ENCODE results near the gene PHKG2. TPM values are rescaled to one million over a fixed set of nuclear protein-coding genes. Genes with fewer than 3 reads are reported as not detected.
A peak's percentile ranks its signal among the peaks of the same experiment; 100 is the strongest.

The PHKG2 gene
- polyA plus RNA-seq, 4 donors, result 31.2 to 46.5 (median 35.7) TPM

DNA sequence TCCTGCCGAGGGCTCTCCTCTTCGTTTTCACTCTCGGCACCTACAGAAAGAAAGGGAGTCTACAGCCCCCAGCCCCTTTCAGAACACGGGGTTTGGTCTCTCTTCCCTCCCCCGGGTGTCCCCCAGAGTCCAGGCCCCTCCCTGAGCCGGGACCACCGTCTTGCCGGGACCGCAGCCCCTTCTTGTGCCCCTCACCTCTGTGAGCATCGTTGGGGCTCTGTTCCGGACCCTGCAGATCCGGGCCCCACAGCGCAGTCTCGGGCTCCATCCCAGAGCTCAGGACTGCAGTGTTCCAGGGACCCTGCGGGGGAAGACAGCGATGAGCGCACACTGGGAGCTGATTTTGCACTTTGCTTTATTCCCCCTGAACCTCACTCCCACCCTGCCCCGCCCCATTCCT is 36.0 kb downstream of the PHKG2 start:
- peaks cover 0 to 25% (median 4%) of the 10 kb centered on the region in 3 donors for H3K4me1 ChIP-seq (ENCODE audit: control insufficient read depth in 3 of 3, insufficient read depth in 2 of 3, low read depth in 1 of 3, low read length in 2 of 3)
- no peak for DNase-seq
- H3K9me3 ChIP-seq (ENCODE audit: control insufficient read depth in 2 of 2, insufficient read depth in 1 of 2, low read depth in 1 of 2, low read length in 1 of 2), result no peaks in the 10 kb centered on the region
- no peak overlapping the region for H3K4me3 ChIP-seq (ENCODE audit: low read depth in 1 of 3, low read length in 3 of 3)
- 88 to 92% (median 88%) methylated on average over 17 to 18 of the region's 18 CpGs for WGBS, 3 donors
- peaks cover 5 to 62% (median 8%) of the 10 kb centered on the region in 3 donors for H3K36me3 ChIP-seq (ENCODE audit: control insufficient read depth in 3 of 3, insufficient read depth in 2 of 3, low read depth in 1 of 3, low read length in 3 of 3)
- H3K27me3 ChIP-seq (ENCODE audit: control insufficient read depth in 3 of 3, insufficient read depth in 3 of 3, low read length in 3 of 3), result no peaks in the 10 kb centered on the region
- no peak overlapping the region for H3K27ac ChIP-seq (ENCODE audit: low read depth in 1 of 3, low read length in 2 of 3)
- FAIRE-seq, result no peak

DNA sequence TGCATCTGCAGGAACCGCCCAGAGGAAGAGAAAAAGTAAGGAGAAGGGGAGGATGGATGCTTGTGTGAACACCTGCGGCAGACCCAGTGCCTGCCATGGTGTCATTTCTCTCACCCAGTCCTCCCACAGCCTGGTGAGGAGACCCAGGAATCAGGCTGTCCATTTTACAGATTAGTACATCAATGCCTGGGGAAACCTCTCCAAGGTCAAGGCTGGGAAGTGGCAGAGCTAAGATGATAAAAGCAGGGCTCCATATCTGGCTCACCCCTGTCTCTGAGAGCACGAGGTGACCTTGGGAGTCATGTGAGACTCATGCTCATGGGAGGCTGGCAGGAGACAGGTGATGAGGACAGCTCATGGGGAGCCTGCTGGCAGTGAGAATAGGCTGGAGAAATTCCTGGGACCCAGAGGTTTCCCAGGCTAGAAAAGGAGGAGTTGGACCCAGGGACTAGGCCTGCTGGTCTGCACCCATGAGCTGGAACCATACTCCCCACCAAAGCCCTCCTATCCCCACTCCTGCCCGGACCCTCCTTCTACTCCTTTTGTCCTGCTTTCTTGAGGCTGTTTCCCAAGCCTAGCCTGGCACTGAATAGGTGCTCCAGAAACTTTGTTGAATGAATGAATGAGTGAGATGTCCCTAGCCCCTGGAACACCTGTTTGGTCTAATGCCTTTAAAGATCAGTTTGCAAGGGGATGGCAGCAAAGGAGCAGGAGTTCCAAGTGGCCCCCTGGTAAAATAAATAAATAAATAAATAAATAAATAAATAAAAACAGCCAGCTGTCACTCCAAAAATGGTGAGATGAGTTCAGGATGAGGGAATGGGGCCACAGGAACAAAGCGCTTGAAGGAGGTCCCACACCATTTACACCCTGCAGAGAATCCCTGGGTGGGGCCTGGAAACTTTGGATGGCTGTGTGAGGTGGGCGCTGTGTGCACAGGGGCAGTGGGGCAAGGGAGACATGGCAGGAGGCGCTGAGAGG is 37.2 kb downstream of the PHKG2 start:
- peak overlapping the region in 1 of 3 donors; percentile 52 for H3K27ac ChIP-seq (ENCODE audit: low read depth in 1 of 3, low read length in 2 of 3)
- H3K4me3 ChIP-seq (ENCODE audit: low read depth in 1 of 3, low read length in 3 of 3), result peak overlapping the region in 1 of 3 donors; percentile 88
- DNase-seq, result peak in 1 of 2 donors; percentile 48
- no peaks in the 10 kb centered on the region for H3K27me3 ChIP-seq (ENCODE audit: control insufficient read depth in 3 of 3, insufficient read depth in 3 of 3, low read length in 3 of 3)
- H3K4me1 ChIP-seq (ENCODE audit: control insufficient read depth in 3 of 3, insufficient read depth in 2 of 3, low read depth in 1 of 3, low read length in 2 of 3), result peaks cover 0 to 25% (median 4%) of the 10 kb centered on the region in 3 donors
- 66 to 73% (median 72%) methylated on average over 7 of the region's 7 CpGs for WGBS, 3 donors
- no peak for FAIRE-seq
- H3K9me3 ChIP-seq (ENCODE audit: control insufficient read depth in 2 of 2, insufficient read depth in 1 of 2, low read depth in 1 of 2, low read length in 1 of 2), result no peaks in the 10 kb centered on the region
- peaks cover 5 to 50% (median 8%) of the 10 kb centered on the region in 3 donors for H3K36me3 ChIP-seq (ENCODE audit: control insufficient read depth in 3 of 3, insufficient read depth in 2 of 3, low read depth in 1 of 3, low read length in 3 of 3)

DNA sequence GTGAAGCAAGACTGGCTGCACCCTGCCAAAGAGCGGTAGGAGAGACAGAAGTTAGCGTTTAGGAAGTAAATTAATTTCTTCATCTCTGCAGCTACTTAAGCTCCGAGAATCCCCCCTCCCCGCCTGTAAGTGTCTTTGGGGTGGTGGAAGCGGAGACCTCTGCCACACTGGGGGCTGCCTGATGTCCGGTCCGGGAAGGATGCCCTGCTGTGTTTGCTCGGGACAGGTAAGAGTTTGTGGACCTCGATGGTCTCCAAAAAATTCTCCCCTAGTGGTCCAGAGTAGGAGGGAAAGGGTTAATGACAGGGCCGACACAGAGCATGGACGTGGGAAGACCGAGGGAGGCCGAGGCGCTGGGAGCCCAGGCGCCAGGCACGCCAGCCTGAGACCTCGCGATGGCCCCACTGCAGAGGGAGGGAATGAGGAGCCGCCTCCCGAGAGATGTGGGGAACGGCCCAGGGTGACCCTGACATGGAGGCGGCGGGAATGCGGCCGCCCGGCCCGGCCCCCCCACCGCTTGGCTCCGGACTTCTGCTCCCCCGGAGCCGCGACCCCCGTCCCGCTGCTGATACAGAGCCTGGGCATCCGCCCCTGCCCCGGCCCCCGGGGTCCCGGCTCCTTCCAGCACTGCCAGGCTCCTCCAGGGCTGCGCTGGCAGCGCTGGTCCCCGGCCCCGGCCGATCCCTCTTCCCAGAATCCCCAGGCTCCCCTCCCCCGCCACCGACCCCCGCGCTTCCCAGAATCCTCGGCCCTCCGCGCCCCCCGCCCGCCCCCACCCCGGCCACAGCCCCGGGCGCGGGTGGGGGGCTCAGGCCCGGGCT is 38.1 kb downstream of the PHKG2 start:
- peak; percentile 47 to 68 for DNase-seq
- 5 to 10% (median 9%) methylated on average over 26 to 57 of the region's 57 CpGs for WGBS, 3 donors
- FAIRE-seq, result no peak
- Histone ChIP-seq H3K9me3 (ENCODE audit: control insufficient read depth in 2 of 2, insufficient read depth in 1 of 2, low read depth in 1 of 2, low read length in 1 of 2) (no peaks in the 10 kb centered on the region), H3K27ac (ENCODE audit: low read depth in 1 of 3, low read length in 2 of 3) (peak overlapping the region; percentile 13 to 80 (median 45)), H3K4me1 (ENCODE audit: control insufficient read depth in 3 of 3, insufficient read depth in 2 of 3, low read depth in 1 of 3, low read length in 2 of 3) (peaks cover 0 to 25% (median 4%) of the 10 kb centered on the region in 3 donors), H3K4me3 (ENCODE audit: low read depth in 1 of 3, low read length in 3 of 3) (peak overlapping the region; percentile 75 to 88 (median 75)), H3K27me3 (ENCODE audit: control insufficient read depth in 3 of 3, insufficient read depth in 3 of 3, low read length in 3 of 3) (no peaks in the 10 kb centered on the region), H3K36me3 (ENCODE audit: control insufficient read depth in 3 of 3, insufficient read depth in 2 of 3, low read depth in 1 of 3, low read length in 3 of 3) (peaks cover 5 to 44% (median 8%) of the 10 kb centered on the region in 3 donors)

DNA sequence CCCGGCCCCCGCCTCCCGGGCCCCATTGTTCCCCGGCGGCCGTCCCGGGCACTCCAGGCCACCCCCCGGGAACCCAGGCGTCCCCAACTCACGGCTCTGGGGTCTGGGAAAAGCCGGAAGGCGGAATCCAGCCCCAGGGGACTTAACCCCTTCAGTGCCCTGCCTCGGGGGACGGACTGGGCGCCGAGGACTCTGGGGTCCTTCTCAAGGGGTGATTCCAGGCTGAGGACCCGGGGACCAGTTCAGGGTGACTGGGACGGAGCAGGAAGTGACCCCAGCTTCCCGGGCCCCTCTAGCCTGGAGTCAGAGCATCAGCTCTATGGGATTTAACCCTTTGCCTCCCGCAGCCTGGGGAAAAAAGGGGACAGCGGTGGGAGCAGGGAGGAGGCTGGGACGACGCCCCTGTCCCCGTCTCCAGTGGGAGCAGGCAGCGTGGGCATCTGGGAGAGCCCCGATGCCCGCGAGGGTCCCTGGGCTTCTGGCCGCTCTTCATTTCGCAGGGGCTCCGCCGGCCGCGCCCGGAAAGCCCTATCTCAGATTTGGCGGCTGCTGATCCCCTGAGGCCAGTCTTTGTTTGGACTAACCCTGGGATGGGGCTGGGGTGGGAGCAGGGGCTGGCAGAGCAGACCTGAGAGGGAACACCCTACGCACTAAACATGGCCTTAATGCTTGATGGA is 38.8 kb downstream of the PHKG2 start, which contains the start of gene ZNF629:
ZNF629 (minus strand) TSS at position 270 of the 677 bp plus-strand sequence. CDS start 2,723 bp downstream, outside the sequence.
- Histone ChIP-seq H3K36me3 (ENCODE audit: control insufficient read depth in 3 of 3, insufficient read depth in 2 of 3, low read depth in 1 of 3, low read length in 3 of 3) (peaks cover 4 to 37% (median 8%) of the 10 kb centered on the region in 3 donors), H3K4me1 (ENCODE audit: control insufficient read depth in 3 of 3, insufficient read depth in 2 of 3, low read depth in 1 of 3, low read length in 2 of 3) (peaks cover 0 to 25% (median 4%) of the 10 kb centered on the region in 3 donors), H3K27me3 (ENCODE audit: control insufficient read depth in 3 of 3, insufficient read depth in 3 of 3, low read length in 3 of 3) (no peaks in the 10 kb centered on the region), H3K9me3 (ENCODE audit: control insufficient read depth in 2 of 2, insufficient read depth in 1 of 2, low read depth in 1 of 2, low read length in 1 of 2) (no peaks in the 10 kb centered on the region), H3K4me3 (ENCODE audit: low read depth in 1 of 3, low read length in 3 of 3) (peak within 1 kb of the TSS; percentile 75 to 88 (median 75)), H3K27ac (ENCODE audit: low read depth in 1 of 3, low read length in 2 of 3) (peak within 1 kb of the TSS; percentile 63 to 90 (median 80))
- FAIRE-seq (no peak), DNase-seq (peak; percentile 68 to 90)
- 1 to 3% (median 2%) methylated on average over 35 to 37 of the region's 37 CpGs for WGBS, 3 donors

DNA sequence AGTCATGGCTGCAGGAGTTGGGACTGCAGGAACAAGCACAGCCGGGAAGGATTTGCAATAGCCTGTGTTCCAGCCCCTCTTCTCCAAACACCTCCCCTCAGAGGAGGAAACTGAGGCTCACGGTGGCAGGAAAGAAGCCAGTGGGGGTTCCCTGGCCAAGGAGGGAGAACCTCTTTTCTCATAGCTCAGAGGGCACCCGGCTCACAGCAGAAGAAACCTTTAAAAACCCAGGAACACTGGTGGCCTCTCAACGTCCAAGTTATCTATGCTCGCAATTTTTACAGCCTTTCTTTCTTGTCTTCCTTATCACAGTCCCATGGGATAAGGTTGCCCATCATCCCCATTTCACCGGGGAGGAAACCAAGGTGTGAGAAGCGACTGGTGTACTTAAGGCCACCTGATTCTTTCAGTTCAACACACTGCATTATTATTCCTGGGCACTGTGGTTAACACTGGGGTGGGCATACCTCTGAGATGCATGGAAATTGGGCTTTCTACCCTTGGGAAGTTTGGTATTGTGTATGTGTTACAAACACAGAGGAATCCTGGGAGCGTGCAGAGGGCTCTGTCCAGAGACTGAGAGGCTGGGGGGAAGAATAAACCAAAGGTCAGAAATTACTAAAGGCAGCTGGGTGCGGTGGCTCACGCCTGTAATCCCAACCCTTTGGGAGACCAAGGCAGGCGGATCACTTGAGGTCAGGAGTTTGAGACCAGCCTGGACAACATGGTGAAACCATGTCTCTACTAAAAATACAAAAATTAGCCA is 39.6 kb downstream of the PHKG2 start:
- Histone ChIP-seq H3K4me1 (ENCODE audit: control insufficient read depth in 3 of 3, insufficient read depth in 2 of 3, low read depth in 1 of 3, low read length in 2 of 3) (peaks cover 0 to 25% (median 4%) of the 10 kb centered on the region in 3 donors), H3K27ac (ENCODE audit: low read depth in 1 of 3, low read length in 2 of 3) (peak overlapping the region; percentile 63 to 90 (median 80)), H3K9me3 (ENCODE audit: control insufficient read depth in 2 of 2, insufficient read depth in 1 of 2, low read depth in 1 of 2, low read length in 1 of 2) (no peaks in the 10 kb centered on the region), H3K4me3 (ENCODE audit: low read depth in 1 of 3, low read length in 3 of 3) (peak overlapping the region; percentile 75 to 88 (median 75)), H3K27me3 (ENCODE audit: control insufficient read depth in 3 of 3, insufficient read depth in 3 of 3, low read length in 3 of 3) (no peaks in the 10 kb centered on the region), H3K36me3 (ENCODE audit: control insufficient read depth in 3 of 3, insufficient read depth in 2 of 3, low read depth in 1 of 3, low read length in 3 of 3) (peaks cover 0 to 30% (median 7%) of the 10 kb centered on the region in 3 donors)
- 16 to 31% (median 28%) methylated on average over 11 of the region's 11 CpGs for WGBS, 3 donors
- DNase-seq (peak; percentile 53 to 56), FAIRE-seq (no peak)

DNA sequence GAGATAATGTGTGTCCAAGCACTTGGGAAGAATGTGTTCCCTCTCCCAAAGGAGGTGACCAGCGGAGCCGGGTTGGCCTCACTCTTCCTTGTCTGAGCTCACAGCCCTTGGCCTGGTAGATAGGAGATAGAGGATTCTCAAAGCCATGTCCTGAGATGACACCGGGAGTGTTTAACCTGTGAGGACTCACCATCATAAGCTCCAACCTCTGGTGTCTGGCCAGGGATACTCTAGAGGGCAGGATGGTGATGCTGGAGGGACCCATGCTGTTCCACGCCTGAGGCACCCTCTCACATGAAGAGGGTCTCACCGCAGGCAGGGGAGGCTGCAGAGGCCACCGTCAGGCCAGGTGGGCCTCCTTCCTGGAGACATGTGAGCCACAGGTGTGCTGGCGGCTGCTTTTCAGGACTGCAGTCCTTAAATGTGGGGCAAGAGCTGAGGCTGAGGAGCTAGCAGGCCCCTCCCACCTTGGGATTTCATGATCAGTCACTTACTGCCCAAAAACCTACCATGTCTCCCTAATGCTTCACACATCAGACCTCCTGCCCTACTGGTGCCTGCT is 45.4 kb downstream of the PHKG2 start:
- no peaks in the 10 kb centered on the region for H3K36me3 ChIP-seq (ENCODE audit: control insufficient read depth in 3 of 3, insufficient read depth in 2 of 3, low read depth in 1 of 3, low read length in 3 of 3)
- DNase-seq (no peak), FAIRE-seq (no peak)
- no peak overlapping the region for H3K4me3 ChIP-seq (ENCODE audit: low read depth in 1 of 3, low read length in 3 of 3)
- peaks cover 0 to under 1% (median 0%) of the 10 kb centered on the region in 3 donors for H3K4me1 ChIP-seq (ENCODE audit: control insufficient read depth in 3 of 3, insufficient read depth in 2 of 3, low read depth in 1 of 3, low read length in 2 of 3)
- H3K27ac ChIP-seq (ENCODE audit: low read depth in 1 of 3, low read length in 2 of 3), result no peak overlapping the region
- H3K9me3 ChIP-seq (ENCODE audit: control insufficient read depth in 2 of 2, insufficient read depth in 1 of 2, low read depth in 1 of 2, low read length in 1 of 2), result no peaks in the 10 kb centered on the region
- 83 to 92% (median 87%) methylated on average over 6 to 7 of the region's 7 CpGs for WGBS, 3 donors
- no peaks in the 10 kb centered on the region for H3K27me3 ChIP-seq (ENCODE audit: control insufficient read depth in 3 of 3, insufficient read depth in 3 of 3, low read length in 3 of 3)

DNA sequence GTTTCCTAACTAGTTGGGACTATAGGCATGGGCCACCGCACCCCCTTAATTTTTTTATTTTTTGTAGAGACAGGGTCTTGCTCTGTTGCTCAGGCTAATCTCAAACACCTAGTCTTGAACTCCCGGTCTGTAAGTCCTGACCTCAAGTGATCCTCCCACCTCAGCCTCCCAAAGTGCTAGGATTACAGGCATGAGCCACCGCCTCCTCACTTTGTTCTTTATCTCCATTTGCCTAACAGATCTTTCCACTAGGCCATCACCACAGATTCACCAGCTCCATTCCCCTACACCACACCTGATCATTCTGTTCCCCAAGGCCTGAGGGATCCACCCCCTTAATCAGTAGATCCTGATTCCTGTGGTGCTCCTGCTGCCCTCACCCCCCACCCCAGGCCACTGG is 46.4 kb downstream of the PHKG2 start:
- Histone ChIP-seq H3K9me3 (ENCODE audit: control insufficient read depth in 2 of 2, insufficient read depth in 1 of 2, low read depth in 1 of 2, low read length in 1 of 2) (no peaks in the 10 kb centered on the region), H3K4me3 (ENCODE audit: low read depth in 1 of 3, low read length in 3 of 3) (no peak overlapping the region), H3K27ac (ENCODE audit: low read depth in 1 of 3, low read length in 2 of 3) (no peak overlapping the region), H3K36me3 (ENCODE audit: control insufficient read depth in 3 of 3, insufficient read depth in 2 of 3, low read depth in 1 of 3, low read length in 3 of 3) (no peaks in the 10 kb centered on the region), H3K4me1 (ENCODE audit: control insufficient read depth in 3 of 3, insufficient read depth in 2 of 3, low read depth in 1 of 3, low read length in 2 of 3) (no peaks in the 10 kb centered on the region), H3K27me3 (ENCODE audit: control insufficient read depth in 3 of 3, insufficient read depth in 3 of 3, low read length in 3 of 3) (no peaks in the 10 kb centered on the region)
- FAIRE-seq (no peak), DNase-seq (no peak)
- 92 to 97% (median 93%) methylated on average over 3 of the region's 3 CpGs for WGBS, 3 donors
